ENCODE results near the gene UBE2E3.

UBE2E3 gene

GRCh38 chr2:180979749-180980105, 678 bp upstream of the UBE2E3 start:
- no peak for DNase-seq

- DNase-seq: no peak
These were observed 822 bp downstream of the UBE2E3 start for GRCh38 chr2:180980943-180981911.

GRCh38 chr2:180983468-180984242, 3.2 kb downstream of the UBE2E3 start:
- DNase-seq: no peak

GRCh38 chr2:180985771-180986395, 5.5 kb downstream of the UBE2E3 start:
- no peak for DNase-seq

- DNase-seq: no peak
These were observed 6.7 kb downstream of the UBE2E3 start for GRCh38 chr2:180987146-180987545.

GRCh38 chr2:180990337-180990736, 9.9 kb downstream of the UBE2E3 start:
- no peak for DNase-seq

GRCh38 chr2:180990794-180991193, 10.4 kb downstream of the UBE2E3 start:
- DNase-seq: no peak

GRCh38 chr2:180991361-180991760, 11.0 kb downstream of the UBE2E3 start:
- no peak for DNase-seq

- DNase-seq: no peak
These were observed 11.4 kb downstream of the UBE2E3 start for GRCh38 chr2:180991820-180992219.

- DNase-seq: no peak
These were observed 12.6 kb downstream of the UBE2E3 start for GRCh38 chr2:180992994-180993393.

GRCh38 chr2:180999274-180999964, 19.0 kb downstream of the UBE2E3 start:
- no peak for DNase-seq

GRCh38 chr2:181004647-181005325, 24.4 kb downstream of the UBE2E3 start:
- DNase-seq: no peak

GRCh38 chr2:181005326-181005655, 24.9 kb downstream of the UBE2E3 start:
- no peak for DNase-seq

- DNase-seq: no peak
These were observed 25.4 kb downstream of the UBE2E3 start for GRCh38 chr2:181005809-181006208.

GRCh38 chr2:181007086-181007837, 26.9 kb downstream of the UBE2E3 start:
- DNase-seq: no peak

- no peak for DNase-seq
These were observed 28.0 kb downstream of the UBE2E3 start for GRCh38 chr2:181008407-181008806.

- DNase-seq: no peak
These were observed 40.9 kb downstream of the UBE2E3 start for GRCh38 chr2:181021199-181021789.

GRCh38 chr2:181022652-181023051, 42.2 kb downstream of the UBE2E3 start:
- DNase-seq: no peak

GRCh38 chr2:181025004-181025403, 44.6 kb downstream of the UBE2E3 start:
- DNase-seq: no peak

GRCh38 chr2:181036445-181036844, 56.0 kb downstream of the UBE2E3 start:
- DNase-seq: no peak

Data from NCI-H2107 (cell line).